NOMO-1 treated with DMSO at 0.1 percent for 48 hours (cell line): ENCODE data around the gene GARNL3.

ENCODE experiments used
- DNase-seq: peaks from one replicate; lab custom pipeline; 2025; ENCODE audit not compliant: unreplicated experiment; lab: John Stamatoyannopoulos, UW

GARNL3 gene

DNA sequence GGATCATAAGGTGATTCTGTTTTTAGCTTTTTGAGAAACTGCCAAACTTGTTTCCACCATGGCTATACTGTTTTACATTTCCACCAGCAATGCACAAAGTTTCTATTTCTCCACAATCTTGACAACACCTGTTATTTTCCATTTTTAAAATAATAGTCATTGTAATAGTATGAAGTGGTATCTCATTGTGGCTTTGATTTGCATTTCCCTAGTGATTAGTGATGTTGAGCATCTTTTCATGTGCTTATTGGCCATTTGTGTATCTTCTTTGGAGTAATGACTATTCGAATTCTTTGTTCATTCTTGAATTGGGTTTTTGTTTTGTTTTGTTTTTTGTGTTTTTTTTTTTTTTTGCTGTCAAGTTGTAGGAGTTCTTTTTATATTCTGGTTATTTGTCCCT is 4.9 kb downstream of the GARNL3 start:
- no peak for DNase-seq

DNA sequence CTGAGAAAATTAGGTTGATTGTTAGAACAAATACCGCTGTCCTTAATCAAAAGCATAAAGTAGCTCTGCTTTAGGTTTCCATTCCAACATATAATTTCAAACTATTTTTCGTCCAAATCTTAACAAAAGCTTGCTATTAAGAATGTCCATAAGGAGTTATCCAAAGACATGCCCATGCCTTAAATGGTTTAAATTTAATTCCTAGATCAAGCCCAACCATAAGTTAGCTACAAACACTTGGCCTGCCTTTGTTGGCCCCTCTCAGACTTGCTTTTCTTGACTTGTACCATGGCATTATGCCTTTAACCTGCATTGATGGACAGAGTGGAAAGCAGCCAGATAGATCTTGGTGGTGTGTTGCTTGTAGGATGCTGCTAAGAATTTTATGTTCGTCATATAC is 8.8 kb downstream of the GARNL3 start:
- DNase-seq: no peak

DNA sequence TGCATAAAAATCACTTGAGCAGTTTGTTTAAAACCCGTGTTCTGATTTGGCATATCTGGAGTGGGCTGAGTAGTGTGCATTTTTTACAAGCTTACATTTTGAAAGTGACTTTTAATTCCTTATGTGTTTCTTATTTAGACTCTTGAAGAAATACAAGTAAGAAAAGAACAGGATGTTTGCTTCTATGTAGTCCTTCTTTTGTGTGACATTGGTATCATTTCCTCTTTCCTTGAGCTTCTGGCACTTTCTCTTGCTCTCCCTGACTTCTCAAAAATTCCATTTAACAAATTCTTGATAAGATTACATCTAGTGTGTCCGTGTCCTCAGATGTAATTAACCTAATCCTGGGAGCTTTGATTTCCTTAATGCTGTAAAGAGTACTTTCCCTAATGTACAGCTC is 12.5 kb downstream of the GARNL3 start:
- DNase-seq: peak; percentile 74

DNA sequence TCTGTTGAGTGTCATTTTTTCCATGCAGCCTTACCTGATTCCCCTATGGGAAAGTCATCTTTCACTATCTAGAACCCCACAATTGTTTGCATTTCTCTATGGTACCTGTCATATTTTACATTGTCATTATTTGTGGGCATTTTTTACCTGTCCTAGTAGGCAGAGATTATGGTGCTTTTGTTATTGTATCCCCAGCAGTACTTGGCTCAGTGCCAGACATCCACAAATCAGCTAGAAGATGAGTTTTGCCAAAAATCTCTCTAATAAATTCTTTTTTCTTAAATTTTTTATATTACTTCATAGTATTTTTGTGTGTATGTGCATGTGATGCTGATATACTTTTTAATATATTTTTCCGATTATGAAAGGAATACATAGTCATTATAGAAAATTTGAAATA is 13.2 kb downstream of the GARNL3 start:
- DNase-seq: no peak

DNA sequence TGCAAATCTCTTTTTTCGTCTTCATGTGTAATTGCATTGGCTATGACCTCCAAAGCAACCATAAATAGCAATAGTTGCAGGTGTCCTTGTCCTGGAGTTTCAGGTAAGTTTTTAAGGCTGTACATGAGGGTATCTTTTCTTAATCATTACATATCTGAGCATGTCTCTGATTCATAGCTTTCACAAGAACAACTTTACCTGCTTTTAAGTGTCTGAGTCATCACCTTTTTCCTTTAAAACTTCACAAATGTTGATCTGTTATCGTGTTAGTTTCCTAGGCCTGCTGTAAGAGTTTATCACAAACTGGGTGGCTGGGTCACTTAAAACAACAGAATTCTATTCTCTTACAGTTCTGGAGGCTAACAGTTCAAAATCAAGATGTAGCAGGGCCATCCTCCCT is 13.8 kb downstream of the GARNL3 start:
- DNase-seq: no peak

DNA sequence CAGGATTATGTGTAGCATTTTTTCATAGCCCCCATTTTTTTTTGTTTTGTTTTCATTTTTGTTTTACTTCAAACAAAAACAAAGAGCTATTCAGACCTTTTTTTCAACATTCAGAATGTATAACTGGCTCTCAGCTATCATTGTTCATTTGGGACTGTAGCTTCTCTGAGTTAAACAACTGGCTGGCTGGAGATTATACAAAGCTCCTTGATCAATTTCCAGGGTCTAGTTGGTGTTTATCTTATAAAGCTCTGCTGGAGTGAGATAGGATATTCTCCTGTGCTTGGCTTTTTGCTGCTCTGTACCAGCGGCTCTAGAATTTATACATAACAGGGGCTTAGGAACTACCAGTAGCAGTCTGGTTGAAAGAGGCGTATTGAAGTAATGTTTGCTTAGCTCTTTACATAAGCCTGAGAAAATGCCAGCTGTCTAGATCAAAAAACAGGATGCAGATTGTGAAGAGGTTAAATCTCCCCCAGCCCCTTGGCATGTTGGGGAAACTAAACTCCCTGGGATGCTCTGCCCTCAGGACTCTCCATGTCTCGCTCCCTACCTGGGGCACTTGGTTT is 15.2 kb downstream of the GARNL3 start:
- no peak for DNase-seq

DNA sequence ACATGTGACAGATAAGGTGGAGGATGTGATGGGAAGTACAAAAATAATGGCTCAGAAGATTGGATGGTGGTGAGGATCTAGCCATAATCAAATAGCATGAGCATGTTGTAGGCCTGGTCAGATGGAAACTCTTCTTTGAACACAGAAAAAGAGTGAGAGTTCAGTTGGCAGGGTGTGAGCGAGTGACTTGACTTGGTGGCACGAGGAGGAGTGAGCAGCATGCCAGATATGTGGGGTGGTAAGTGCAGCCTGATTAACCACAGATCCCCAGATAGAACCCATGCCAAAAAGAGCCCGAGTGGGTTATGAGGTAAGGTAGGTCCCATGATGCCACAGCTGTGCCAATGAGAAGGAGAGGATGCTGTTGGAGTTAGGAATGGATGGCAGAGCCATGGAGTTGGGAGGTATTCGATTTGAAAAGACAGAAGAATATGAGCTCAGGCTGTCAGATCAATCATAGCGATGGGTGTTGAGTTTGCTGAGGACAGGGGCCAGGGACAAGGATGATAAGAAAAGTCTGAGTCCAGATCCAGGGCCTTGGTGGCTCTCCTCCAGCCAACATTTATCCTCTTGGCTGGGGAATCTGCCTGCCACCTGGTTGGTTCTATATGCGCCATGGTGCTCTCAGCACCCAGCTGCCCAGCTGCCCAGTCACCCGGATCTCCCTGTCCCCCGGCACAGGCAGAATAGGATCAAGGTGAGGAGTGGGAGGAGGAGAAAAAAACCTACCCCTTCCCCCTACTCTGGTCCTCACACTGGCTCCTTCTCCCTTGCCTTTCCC is 16.5 kb downstream of the GARNL3 start:
- no peak for DNase-seq

DNA sequence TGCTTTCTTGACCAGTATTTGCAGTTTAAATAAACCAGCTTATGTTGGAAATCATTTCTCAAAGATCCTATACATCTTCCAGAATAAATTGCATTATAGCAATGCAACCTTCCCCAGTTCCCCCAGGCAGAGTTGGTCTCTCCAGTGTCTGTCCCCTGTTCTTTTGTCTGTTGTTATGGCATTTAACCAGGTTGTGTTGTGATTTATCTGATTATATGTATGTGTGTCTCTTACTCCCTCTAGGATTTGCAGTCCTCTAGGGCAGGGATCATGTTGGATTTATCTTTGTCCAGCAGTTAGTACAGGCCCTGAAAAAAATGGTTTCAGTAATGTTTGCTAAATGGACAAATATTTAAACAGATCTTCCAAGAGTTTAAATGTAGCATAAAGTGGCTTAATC is 17.3 kb downstream of the GARNL3 start:
- no peak for DNase-seq

DNA sequence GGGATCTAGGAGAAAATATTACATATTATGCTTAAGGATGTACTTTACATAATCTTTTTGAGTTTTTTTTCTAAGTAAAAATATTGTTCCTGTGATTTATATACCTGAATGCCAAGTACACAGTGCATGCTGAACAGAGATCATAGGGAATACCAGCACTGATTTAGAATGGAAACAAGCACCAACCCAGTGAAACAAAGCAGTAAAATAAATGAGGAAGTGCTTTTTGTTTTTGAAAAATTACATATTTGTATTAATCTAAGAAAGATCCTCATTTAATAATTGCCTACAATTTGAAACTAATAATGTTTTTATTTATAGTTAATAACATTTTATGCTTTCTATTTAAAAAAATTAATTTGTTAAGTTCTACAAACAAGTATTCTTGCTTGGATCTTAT is 18.0 kb downstream of the GARNL3 start:
- no peak for DNase-seq

DNA sequence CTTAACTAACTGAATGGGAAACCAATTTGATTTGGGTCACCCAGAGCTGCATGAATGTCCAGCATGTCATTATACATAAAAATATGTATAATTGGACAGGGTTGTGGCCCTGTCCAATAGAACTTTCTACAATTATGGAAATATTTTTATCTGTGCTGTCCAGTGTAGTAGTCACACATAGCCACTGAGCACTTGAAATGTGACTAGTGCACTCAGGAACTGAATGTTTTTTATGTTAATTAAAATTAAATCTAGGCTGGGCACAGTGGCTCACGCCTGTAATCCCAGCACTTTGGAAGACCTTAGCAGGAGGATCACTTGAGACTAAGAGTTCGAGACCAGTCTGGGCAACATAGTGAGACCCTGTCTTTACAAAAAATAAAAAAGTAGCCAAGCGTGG is 18.6 kb downstream of the GARNL3 start:
- no peak for DNase-seq

DNA sequence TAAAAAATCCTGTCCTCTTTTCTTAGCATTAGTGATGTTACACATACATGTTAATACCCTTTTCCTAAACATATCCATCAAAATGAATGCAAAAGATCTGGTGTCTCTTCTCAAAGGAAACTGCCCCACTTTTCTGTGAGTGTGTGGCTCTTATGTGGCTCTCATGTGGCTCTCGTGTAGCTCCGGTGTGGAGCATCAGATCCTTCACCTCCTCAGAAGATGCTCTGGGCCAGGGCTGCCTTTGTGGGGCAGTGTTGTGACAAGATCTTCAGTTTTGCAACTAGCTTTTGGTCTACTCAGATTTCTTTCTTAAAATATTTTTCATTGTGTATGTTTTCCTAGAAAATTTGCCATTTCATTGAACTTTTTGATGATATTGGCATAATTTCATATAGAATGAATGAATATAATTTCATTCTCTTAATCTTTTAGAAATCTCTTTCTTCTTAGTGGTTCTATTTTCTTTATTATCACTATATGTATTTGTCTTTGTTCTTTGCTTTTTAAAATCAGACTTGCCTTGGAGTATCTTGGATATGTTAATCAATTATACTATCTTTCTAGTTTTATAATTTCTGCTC is 19.4 kb downstream of the GARNL3 start:
- DNase-seq: peak; percentile 25

DNA sequence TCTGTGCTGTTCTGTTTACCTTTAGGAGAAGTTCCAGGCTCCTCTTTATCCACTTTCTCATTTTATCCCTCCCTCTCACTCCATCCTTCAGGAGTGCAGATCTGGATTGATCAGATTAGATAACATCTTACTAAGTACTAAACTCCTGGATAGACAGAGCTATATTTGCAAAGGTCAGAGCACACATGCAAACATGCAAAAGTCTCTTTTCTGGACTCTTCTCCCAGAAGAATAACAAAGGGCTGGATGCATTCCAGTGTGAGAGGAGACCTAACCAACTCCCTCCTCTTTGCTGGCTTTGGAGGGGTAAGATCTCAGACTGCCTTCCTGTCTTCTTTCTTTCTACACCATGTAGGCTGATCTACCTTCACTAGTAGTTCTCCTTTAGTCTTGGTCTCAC is 21.4 kb downstream of the GARNL3 start:
- DNase-seq: no peak

DNA sequence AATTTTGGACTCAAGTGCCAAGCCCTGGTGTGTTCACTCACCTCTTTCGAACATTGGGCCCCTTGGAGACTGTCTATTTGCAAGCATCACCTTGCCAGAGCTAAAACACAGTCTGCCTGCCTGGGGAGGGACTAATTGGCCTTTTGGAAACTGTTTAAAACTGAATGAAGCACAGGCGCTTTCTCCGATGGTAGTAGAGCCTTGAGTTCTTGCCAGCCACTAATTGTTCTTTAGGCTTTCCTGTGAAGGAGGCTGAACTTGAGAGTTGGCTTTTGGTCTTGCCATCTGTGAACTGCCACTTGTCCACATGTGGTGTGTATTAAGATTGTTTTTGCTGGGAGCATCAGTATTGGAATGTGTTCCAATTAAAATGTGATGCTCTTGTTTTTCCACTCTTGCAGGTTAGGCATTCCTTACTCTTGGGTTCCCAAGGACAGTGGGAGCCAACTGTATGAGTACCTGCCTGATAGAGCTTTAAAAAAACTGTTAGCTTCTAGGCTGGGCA is 26.0 kb downstream of the GARNL3 start:
- DNase-seq: no peak

DNA sequence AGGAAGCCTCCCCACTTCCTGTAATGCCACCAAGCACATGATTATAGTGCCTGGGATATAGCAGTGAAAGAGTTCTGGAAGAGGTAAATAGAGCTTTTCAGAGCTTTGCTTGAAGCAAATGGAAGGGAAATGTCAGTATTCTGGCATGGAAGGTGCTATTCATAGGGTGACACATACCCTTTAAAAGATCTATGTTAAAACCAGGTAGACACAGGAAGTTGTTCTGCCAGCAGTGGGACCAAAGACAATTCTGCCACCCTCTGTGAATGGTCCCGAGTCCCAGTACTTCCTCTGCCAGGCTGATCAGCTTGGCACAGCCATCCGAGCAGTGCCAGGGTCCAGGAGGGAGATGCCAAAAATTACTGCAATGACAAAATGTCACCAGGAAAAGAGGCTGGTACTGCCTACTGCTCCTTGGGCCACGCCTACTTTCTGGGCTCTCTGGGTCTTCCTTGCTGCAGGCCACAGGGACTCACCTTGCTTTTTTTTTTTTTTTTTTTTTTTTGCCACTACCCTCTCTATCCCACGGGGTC is 26.7 kb downstream of the GARNL3 start:
- no peak for DNase-seq

DNA sequence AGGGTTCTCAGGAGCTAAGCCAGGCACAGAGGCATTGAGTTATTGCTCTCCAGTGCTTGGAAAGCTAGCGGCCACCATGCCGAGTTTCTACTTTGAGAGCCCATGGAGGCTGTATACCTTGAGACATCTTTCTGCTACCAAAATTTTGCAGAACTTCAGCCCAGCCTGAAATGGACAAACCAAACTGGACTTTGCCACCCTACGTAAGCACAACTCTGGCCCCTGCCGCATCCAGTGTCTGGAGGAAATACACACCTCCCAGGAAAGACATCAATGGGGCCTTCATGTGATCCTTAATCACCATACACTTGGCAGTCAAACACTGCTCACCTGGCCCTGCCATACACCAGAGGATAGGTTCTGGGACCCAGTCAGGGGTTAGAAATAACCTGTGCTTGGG is 27.8 kb downstream of the GARNL3 start:
- DNase-seq: no peak

DNA sequence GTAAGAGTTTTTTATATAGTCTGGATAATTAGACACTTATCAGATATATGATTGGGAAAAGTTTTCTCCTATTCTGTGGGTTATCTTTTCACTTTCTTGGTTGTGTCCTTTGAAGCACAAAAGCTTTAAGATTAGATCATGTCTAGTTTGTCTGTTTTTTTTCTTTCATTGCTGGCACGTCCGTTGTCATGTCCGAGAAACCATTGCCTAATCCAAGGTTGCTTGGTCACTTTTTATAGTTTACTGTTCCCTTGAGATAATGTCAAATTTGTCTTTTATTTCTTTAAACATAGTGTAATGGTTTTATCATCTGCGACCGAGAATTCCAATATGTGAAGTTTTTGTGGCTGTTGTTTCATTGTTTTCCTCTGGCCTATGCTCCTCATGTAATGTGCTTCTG is 28.8 kb downstream of the GARNL3 start:
- DNase-seq: peak; percentile 13

DNA sequence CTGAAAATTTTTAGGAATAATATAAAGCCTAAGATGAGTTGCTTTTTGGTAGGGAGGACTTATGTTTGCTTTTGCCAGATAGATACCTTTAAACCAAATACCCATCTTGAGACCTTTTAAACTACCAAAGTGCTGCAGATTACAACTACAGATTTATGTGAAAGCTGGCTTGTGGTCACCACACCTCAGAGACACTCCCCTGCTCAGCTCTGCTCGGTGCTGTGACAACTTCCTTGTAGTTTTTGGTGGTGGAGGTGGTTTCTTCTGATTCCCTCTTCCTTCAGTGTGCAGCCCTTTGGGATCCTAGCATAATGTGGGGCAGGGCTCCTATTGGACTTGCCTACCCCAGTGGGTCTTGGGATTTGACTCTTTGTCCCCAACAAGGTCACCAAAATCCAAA is 29.2 kb downstream of the GARNL3 start:
- peak; percentile 57 for DNase-seq

DNA sequence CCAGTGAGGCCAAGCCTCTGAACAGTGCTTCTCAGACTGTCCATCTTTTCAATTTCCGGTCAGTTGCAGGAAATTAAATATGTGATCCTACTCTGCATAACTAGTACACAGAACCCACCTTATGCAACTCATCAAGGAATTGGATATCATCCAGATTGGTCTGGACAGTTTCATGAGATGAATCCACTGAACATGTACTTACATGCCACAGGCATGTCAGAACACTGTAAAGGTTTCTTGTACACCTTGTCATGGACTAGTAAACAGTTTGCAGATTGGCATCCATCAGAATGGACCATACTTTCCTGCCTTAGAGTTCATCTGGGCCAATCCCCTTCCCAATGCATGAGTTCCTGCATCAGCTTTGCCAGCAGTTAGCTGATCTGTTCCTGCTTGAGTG is 30.4 kb downstream of the GARNL3 start:
- DNase-seq: no peak

DNA sequence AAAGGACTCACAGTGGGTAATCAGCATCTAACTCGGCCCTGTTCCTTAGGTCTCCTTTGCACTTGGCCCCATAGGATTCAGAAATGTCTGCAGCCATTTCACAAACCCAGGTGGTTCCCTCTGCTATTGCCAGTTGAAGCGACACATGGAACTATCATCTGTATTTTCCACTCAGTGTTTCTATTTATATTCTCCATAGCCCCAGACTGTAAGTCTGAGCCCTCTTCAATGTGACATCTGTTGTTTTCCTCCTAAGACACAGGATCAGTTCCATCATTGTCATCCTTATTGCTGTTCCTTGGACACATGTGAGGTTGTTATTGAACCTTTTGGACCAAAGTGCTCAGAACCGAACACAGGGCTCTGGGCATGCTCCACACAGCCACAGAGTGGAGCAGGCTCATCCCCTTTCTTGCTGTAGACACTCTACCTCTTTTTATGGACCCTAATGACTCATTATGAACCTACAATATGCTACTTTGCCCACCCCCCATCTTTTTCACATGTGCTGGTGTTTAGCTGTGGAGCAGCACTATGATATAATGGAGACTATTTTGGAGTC is 36.4 kb downstream of the GARNL3 start:
- no peak for DNase-seq

DNA sequence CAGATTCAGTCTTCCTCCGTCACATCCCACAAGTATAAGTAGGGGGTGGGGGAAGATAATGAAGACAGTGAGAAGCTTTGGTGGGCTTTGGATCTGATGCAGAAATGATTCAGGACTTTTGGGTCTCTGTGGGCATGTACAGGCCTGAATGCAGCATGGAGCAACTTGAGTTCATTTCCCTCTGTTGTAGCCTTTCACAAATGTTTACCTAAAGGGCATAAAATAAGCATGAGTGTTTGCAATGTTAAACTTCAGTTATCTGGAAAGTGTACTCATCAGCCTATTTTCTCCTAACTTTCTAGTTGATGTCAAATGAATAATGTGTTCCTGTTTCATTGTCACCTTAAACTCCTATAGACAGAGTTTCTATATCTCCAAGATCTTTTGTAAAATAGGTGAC is 39.3 kb downstream of the GARNL3 start:
- DNase-seq: no peak

DNA sequence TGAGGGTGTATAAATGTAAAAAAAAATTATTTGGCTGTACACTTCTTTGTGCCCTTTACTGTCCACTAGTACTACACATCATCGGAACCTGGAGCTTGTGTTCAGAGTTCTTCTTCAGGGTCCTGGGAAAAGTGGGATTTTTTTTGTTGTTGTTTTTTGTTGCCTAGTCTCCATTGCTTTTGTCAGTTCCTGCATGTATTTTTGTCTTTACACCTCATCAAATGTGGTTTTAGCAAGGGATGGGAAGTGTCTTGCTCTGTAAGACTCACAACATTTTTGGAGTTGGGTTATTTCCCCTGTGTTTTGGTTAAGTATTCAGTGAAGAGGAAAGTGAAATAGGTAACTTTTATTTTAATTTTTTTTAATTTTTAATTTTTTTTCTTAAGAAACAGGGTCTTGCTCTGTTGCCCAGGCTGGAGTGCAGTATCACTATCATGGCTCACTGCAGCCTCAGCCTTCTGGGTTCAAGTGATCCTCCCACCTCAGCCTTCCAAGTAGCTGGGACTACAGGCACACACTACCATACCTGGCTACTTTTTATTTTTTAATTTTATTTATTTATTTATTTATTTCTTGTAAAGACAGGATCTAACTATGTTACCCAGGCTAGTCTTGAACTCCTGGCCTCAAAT is 40.7 kb downstream of the GARNL3 start:
- no peak for DNase-seq
